HepG2 (cell line): ENCODE measurements around the gene GZF1. TPM values are rescaled to one million over a fixed set of nuclear protein-coding genes. Genes with fewer than 3 reads are reported as not detected.
A peak's percentile ranks its signal among the peaks of the same experiment; 100 is the strongest.

Source experiments
- BCL6 ChIP-seq: IDR thresholded peaks from 2 replicates; pipeline ENCODE4 v1.6.1; 2016; ENCODE audit warnings: missing genetic modification reagents, missing compliant biosample characterization
- E2F5 ChIP-seq: sonication (generic); formaldehyde crosslinking; conservative IDR thresholded peaks from 2 replicates; pipeline ENCODE4 v1.4.0; 2020; ENCODE audit warnings: missing genetic modification reagents
- ETV6 ChIP-seq: sonication (generic); formaldehyde crosslinking; conservative IDR thresholded peaks from 2 replicates; pipeline ENCODE4 v1.4.0; 2020; ENCODE audit warnings: missing genetic modification reagents
- FLYWCH1 ChIP-seq: sonication (generic); formaldehyde crosslinking; IDR thresholded peaks from 2 replicates; pipeline ENCODE4 v1.8.1; 2023; ENCODE audit warnings: mild to moderate bottlenecking, missing genetic modification reagents
- IKZF5 ChIP-seq: IDR thresholded peaks from 2 replicates; pipeline ENCODE4 v1.6.1; 2018; ENCODE audit warnings: missing genetic modification reagents, mild to moderate bottlenecking, missing compliant biosample characterization
- MAZ ChIP-seq, 2 experiments: sonication (generic) in 1 of 2; formaldehyde crosslinking in 1 of 2; IDR thresholded peaks; 2 replicates each; pipeline versions ENCODE4 v1.5.0 to v1.6.1; 2012 to 2020; ENCODE audit warnings: low read depth in 2 of 2, mild to moderate bottlenecking in 2 of 2, borderline replicate concordance in 1 of 2, improper control_type of control experiment in 1 of 2, low read length in 1 of 2, missing genetic modification reagents in 1 of 2, moderate library complexity in 1 of 2
- MYNN ChIP-seq: sonication (generic); formaldehyde crosslinking; IDR thresholded peaks from 2 replicates; pipeline ENCODE4 v1.4.0; 2020; ENCODE audit warnings: mild to moderate bottlenecking, low read depth, missing genetic modification reagents
- PATZ1 ChIP-seq: sonication (generic); formaldehyde crosslinking; IDR thresholded peaks from 2 replicates; pipeline ENCODE4 v1.4.0; 2020; ENCODE audit warnings: missing genetic modification reagents
- RARG ChIP-seq: sonication (generic); formaldehyde crosslinking; IDR thresholded peaks from 2 replicates; pipeline ENCODE4 v1.4.0; 2020; ENCODE audit warnings: low read depth, mild to moderate bottlenecking, missing genetic modification reagents
- TOE1 ChIP-seq: sonication (generic); formaldehyde crosslinking; IDR thresholded peaks from 2 replicates; pipeline ENCODE4 v1.4.0; 2020; ENCODE audit warnings: mild to moderate bottlenecking, missing genetic modification reagents
- U2AF1 ChIP-seq: fragments of 200-400 bp; formaldehyde crosslinking; optimal IDR thresholded peaks from 2 replicates; pipeline ENCODE3; 2017; ENCODE audit warnings: mild to moderate bottlenecking, low read depth, low read length
- ZNF549 ChIP-seq: sonication (generic); formaldehyde crosslinking; IDR thresholded peaks from 2 replicates; pipeline ENCODE4 v1.5.0; 2020; ENCODE audit warnings: missing genetic modification reagents
- ZNF614 ChIP-seq: IDR thresholded peaks from 2 replicates; pipeline ENCODE4 v1.6.1; 2018; ENCODE audit warnings: missing biosample characterization, missing genetic modification reagents, inconsistent platforms, borderline replicate concordance
- ZNF775 ChIP-seq: sonication (generic); formaldehyde crosslinking; IDR thresholded peaks from 2 replicates; pipeline ENCODE4 v1.4.0; 2020; ENCODE audit warnings: missing genetic modification reagents, mild to moderate bottlenecking, moderate library complexity, borderline replicate concordance
- ZSCAN9 ChIP-seq: IDR thresholded peaks from 2 replicates; pipeline ENCODE4 v1.6.1; 2016; ENCODE audit warnings: borderline replicate concordance
- polyA plus RNA-seq, 8 experiments: library from polyadenylated mRNA; depleted of rRNA in 3 of 8; stranded (reverse) in 7 of 8; unstranded in 1 of 8; fragments of >200 nt; fragmentation: Illumina TruSeq in 4 of 8; extraction: Trizol in 4 of 8; gene quantifications; 2 replicates each; pipeline versions ENCODE4 v1.2.1 to v1.2.3, GENCODE V29; 2011 to 2016; ENCODE audit warnings: low read depth in 4 of 8, missing spikeins in 1 of 8, mixed read lengths in 1 of 8; ENCODE audit not compliant: insufficient read depth in 1 of 8
- total RNA-seq, 5 experiments: library from RNA; depleted of rRNA; stranded (reverse); fragments of >200 nt; fragmentation: Illumina TruSeq; extraction: Trizol; gene quantifications; 2 replicates each; pipeline ENCODE4 v1.2.3, GENCODE V29; 2016; ENCODE audit warnings: low read depth in 1 of 5
- TF ChIP-seq, protein P1 (sequence below): IDR thresholded peaks from 2 replicates; pipeline ENCODE4 v1.6.1; 2016; ENCODE audit warnings: missing compliant biosample characterization, missing genetic modification reagents, borderline replicate concordance
- TF ChIP-seq, protein P2 (sequence below): sonication (generic); formaldehyde crosslinking; IDR thresholded peaks from 2 replicates; pipeline ENCODE4 v1.5.1; 2020; ENCODE audit warnings: mild to moderate bottlenecking, missing genetic modification reagents
- TF ChIP-seq, protein P3 (sequence below): sonication (generic); formaldehyde crosslinking; conservative IDR thresholded peaks from 2 replicates; pipeline ENCODE4 v1.4.0; 2020; ENCODE audit warnings: missing genetic modification reagents

The GZF1 gene
- total and polyA plus RNA-seq, 2 of the 13 experiments (the other 11 are each of a cell fraction or from before 2014, with no cell fraction given): 16.9 to 26.0 TPM

DNA sequence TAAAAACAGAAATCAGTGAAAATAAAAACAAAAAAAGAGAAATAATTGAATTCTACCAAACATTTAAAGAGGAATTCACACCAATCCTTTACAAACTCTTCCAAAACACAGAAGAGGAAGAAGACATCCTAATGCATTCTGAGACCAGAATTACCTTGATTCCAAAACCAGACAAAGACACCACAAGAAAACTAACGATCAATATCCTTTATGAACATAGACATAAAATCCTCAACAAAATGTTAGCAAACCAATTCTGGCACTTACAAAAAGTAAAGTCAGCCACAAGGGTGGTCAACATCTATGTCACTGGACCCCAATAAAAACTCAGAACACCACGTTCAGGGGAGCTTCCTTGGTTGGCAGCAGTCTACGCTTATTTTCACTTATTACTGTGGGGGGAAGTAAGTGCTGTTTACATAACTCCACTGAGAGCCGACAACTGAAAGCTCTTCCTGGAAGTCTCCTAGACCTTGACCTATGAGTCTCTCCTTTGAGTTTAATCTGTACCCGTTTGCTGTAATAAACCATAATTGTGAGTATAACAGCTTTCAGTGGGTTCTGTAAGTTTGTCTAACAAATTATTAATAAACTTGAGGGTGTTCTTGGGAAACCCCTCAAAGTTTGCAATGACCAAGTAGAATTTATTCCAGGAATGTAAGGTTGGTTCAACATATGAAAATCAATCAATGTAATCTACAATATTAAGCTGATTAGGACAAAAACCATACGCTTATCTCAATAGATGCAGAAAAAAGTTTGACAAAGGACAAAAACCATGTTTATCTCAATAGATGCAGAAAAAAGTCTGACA lies 24.5 kb downstream of the GZF1 start (continued):
- TF ChIP-seq MAZ (IDR thresholded peaks at IDR 0.05; ENCODE audit: borderline replicate concordance, low read depth, low read length) (no peak), MAZ (CRISPR knock-in tag; IDR thresholded peaks at IDR 0.05; ENCODE audit: low read depth) (no peak), FLYWCH1 (CRISPR knock-in tag) (no peak), ETV6 (CRISPR knock-in tag) (0 out of 2 replicates have a peak, but pooled peaks have one; percentile 83), RARG (CRISPR knock-in tag) (no peak), MYNN (CRISPR knock-in tag) (no peak), E2F5 (CRISPR knock-in tag) (no peak), PATZ1 (CRISPR knock-in tag) (peak; percentile 85), ZNF775 (CRISPR knock-in tag) (no peak), ZNF614 (peak; percentile 84; the same call in 1 of the 2 replicates), IKZF5 (CRISPR knock-in tag) (peak; percentile 65; the same call in 1 of the 2 replicates), BCL6 (CRISPR knock-in tag) (peak; percentile 91), TOE1 (CRISPR knock-in tag) (no peak), U2AF1 (no peak), ZNF549 (CRISPR knock-in tag) (no peak), ZSCAN9 (CRISPR knock-in tag) (peak; percentile 68; the same call in 1 of the 2 replicates)
- TF ChIP-seq, protein P1, sequence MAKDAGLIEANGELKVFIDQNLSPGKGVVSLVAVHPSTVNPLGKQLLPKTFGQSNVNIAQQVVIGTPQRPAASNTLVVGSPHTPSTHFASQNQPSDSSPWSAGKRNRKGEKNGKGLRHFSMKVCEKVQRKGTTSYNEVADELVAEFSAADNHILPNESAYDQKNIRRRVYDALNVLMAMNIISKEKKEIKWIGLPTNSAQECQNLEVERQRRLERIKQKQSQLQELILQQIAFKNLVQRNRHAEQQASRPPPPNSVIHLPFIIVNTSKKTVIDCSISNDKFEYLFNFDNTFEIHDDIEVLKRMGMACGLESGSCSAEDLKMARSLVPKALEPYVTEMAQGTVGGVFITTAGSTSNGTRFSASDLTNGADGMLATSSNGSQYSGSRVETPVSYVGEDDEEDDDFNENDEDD (CRISPR knock-in tag): no peak
- TF ChIP-seq, protein P2, sequence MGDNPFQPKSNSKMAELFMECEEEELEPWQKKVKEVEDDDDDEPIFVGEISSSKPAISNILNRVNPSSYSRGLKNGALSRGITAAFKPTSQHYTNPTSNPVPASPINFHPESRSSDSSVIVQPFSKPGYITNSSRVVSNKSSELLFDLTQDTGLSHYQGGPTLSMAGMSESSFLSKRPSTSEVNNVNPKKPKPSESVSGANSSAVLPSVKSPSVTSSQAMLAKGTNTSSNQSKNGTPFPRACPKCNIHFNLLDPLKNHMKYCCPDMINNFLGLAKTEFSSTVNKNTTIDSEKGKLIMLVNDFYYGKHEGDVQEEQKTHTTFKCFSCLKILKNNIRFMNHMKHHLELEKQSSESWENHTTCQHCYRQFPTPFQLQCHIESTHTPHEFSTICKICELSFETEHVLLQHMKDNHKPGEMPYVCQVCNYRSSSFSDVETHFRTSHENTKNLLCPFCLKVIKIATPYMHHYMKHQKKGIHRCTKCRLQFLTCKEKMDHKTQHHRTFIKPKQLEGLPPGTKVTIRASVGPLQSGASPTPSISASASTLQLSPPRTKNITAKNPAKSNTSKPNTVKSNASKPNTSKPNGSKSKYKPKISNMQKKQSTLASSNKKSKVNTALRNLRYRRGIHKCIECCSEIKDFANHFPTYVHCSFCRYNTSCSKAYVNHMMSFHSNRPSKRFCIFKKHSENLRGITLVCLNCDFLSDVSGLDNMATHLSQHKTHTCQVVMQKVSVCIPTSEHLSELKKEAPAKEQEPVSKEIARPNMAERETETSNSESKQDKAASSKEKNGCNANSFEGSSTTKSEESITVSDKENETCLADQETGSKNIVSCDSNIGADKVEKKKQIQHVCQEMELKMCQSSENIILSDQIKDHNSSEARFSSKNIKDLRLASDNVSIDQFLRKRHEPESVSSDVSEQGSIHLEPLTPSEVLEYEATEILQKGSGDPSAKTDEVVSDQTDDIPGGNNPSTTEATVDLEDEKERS (CRISPR knock-in tag): no peak
- TF ChIP-seq, protein P3, sequence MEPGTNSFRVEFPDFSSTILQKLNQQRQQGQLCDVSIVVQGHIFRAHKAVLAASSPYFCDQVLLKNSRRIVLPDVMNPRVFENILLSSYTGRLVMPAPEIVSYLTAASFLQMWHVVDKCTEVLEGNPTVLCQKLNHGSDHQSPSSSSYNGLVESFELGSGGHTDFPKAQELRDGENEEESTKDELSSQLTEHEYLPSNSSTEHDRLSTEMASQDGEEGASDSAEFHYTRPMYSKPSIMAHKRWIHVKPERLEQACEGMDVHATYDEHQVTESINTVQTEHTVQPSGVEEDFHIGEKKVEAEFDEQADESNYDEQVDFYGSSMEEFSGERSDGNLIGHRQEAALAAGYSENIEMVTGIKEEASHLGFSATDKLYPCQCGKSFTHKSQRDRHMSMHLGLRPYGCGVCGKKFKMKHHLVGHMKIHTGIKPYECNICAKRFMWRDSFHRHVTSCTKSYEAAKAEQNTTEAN: no peak
